Measurements from ENCODE around the gene CUX1.
"Not testable (repeated sequence)": the region's sequence is repeated elsewhere in the genome, so short reads cannot be mapped to it uniquely, and the experiment has no call there.

Gene CUX1

DNA sequence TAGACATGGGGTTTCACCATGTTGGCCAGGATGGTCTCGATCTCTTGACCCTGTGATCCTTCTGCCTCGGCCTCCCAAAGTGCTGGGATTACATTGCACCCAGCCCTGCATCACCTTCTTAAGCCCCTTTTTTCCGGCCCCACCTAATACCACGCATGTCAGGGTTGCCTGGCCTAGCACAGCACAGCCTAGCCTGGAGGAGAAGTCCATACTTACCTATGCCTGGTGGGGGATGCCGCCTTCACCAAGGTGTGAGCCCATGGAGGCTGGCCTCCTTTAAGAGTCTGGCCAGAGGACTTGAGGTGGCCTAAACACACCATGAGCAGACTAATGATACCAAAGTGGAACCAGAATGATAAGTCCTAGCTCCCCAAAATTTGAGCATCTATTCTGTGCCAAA, 22.0 kb upstream of the CUX1 start:
- DNase-seq, result no peak

DNA sequence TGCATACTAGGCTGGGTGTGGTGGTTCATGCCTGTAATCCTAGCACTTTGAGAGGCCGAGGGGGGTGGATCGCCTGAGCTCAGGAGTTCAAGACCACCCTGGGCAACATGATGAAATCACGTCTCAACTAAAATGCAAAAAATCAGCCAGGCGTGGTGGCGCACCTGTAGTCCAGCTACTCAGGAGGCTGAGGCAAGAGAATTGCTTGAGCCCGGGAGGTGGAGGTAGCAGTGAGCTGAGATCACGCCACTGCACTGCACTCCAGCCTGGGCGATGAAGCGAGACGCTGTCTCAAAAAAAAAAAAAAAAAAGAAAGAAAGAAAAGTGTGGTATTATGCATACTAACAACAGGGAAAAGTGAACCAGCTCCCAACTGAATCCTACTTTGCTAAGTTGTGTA, 19.3 kb upstream of the CUX1 start:
- DNase-seq, result not testable (repeated sequence)

DNA sequence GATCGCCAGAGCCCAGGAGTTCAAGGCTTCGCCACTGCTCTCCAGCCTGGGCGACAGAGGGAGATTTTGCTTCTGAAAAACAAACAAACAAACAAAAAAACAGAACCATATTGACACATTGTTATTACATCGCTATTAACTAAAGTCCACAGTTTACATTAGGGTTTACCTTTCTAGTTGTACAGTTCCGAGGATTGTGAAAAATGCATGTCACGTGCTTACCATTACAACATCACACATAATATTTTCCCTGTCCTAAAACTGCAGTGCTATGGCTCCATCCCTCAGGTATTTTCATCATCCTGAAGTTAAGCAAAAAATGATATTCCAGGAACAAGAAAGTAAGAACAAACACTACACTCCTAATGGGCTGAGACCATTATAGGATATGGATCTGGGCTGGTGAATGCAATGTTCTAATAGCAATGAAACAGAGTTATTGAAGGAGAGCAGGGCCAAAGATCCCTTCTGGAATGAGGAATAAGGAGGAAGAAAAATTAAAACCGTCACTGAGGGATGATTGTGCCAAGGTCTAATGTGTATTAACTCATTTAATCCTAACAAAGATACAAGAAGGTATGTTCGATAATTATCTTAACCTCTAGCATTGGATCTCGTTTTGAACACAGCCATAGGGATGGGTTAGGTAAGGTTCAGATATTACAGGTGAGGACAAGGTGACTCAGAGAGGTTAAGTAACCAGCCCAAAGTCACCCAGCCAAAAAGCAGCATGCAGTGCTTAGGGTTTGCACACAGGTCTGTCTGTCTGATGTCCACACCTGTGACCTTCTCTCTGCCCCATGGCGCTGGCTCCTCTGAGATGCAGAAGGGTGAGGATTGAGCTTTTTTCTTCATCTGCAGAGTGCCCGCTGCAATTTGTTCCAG, 14.0 kb upstream of the CUX1 start:
- DNase-seq, result peak; percentile 2

DNA sequence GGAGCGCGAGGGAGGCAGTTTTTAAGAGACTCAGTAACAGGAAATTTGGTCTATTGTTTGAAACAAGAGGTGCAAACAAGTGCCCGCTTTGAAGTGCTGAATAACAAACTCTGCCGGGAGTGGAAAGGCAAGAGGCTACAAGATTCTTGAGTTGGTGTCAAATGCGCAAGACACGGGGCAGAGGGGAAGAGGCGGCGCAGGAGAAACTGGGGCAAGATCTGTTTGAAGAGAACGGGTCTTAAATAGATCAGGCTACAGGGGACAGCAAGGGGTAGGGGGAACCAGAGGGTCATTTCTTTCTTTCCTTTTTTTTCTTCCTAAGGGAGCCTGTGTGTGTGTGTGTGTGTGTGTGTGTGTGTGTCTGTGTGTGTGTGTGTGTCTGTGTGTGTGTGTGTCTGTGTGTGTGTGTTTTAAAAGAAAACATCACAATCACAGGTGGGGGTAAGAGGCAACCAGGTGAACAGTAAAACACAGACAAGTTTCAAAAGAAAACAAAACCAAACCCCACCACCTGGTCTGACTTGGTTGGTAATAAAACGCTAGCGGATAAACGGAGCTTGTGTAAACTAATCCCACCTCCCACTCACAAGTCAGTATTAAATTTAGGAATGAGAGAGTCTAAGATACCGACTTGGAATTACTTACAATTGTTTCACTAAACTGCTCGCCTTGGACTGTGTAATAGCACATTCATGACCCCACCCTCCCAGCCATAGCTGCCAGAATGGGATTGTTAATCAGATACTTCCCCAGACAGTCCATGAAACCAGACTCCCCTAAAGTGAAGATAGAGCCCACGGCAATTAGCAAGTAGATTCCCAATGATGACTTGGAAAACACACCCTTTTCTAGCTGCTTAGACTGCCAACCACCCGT, 13.1 kb upstream of the CUX1 start:
- DNase-seq, result peak; percentile 49

DNA sequence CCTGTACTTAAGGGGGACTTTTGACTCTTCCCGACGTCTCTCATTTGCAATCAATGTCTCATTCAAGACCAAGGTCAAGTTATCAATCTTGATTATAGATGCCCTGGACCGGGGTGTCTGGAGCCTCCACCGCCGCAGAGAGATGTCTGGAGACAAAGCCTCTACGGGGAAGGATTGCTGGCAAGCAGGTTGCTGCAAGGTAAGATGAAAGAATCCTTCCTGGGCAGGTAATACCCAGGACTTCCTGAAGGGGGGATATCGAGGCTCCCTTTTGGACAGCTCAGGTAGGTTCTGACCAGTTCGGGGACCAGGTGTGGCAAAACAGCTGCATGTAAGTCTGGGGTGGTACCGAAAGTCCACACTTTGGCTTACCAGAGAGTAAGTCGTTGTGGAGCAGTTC, 12.5 kb upstream of the CUX1 start:
- peak; percentile 26 for DNase-seq

DNA sequence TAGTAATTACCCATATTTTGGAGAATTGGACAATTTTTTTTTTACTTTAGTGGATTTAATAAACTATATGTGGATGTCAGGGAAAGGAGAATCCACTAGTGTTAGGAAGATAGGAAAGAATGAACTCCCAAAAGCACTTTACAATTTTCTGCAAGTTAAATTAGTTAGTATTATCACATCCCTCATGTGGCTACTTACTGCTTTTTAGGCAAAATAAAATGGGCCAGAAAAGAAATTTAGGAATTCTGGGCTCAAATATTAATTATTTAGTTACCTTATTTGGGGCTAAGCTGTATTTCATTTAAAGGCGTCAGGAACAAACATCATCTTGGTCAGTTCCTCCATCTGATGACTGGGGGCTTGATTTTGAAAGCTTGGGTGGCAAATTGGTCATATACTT, 4.8 kb upstream of the CUX1 start:
- DNase-seq, result no peak

DNA sequence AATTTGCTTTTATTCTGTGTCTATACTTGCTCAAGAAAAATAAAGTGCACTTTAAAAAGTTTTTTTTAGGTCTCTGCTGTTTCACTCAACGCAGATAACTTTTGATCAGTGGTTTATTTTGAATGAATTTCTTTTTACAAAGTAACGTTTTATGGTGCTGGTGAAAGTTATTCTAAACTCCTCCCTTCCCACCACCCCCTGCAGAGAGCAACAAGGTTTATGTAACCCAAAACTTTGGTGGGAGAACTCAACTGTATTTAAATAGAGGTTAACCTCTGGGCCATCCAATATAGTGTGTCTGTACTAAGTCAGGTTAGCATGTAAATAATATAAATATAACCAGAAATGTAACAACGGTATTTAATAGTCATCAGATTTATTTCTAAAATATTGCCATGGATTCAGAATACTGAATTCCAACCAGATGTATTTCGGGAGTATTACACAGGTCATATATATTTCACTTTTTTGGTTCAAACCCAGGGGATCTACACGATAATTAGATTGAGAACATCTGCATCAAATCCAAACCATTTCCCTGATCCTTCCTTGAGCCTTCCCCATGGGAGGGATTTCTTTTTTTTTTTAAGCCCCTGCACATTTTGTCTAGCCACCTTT, 3.9 kb upstream of the CUX1 start:
- no peak for DNase-seq

DNA sequence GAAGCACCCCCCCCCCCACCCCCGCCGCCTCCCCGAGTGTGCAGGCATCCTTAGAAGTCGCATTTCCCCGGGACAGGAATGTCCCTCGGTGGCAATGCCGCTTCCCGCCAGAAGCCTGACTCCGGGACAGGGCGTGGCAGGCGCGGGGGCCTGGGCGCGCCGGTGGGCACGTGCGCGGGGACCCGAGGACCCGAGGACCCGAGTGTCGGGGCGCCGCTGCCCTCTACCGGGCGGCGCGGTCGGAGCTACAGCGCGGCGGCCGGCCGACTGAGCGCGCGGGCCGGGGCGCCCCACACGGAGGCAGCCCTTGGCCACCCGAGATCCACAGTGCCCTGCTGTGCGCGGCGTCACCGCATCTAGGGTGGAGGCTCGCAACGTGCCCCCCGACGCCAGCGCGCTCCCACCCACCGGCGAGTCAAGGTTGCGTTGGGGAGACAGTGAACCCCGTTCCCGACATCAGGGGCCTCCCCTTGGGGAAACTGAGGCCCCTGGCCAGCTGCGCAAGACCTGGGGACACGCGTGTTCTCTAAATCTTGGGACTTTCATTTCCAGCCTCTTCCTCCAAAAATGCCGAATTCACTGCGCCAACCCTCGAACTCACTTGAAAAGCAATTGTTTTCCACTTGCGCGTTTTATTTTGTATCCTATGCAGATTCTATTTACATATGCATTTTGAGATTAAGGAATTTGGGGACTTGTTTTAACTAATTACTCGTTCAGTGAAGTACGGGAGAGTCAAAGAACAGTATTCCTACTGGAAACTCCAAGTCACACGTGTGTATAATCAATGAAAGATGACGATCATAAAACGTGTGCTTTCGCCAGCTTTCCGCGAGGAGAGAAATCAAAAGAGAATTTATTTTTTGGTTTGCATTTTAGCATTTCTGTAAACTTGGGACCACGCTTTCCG, 3.1 kb upstream of the CUX1 start:
- peak; percentile 62 for DNase-seq

DNA sequence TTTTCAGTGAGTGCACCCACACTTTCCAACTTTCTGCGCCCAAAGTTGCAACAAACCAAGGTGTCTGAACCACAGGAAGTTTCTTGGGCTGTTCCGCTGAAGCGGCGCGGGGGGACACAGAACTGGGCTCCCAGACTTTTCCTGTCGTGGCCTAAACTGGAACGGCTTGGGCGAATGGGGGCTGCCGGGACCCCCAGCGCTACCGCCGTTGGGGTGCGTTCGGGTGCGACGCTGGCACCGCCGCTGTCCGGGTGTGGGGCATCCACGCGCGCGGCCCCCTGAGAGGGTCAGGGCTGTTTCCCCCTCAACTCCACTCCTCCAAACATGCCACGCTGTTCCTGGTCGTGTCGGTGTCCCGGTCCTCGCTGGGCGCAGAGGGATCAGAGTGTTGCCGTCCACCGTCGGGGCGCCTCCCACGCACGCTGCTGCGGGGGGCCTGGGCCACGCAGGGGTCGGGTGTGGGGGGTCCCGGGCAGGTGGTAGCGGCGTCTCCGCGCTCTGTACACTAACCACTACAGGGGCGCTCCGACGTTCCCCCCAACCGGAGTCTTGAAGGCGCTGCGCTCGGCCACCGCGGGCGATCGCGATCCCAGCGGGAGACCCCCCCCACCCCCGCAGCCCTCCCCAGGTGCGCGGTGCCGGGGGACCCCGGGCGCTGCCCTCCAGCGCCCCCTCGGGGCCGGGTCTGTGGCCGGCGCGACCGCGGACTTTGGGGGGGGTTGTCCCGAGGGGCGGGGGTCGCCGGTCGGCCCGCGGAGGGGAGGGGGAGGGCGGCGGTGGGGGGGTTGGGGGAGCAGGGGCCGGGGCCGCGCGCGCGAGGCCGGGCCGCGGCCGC, 2.2 kb upstream of the CUX1 start:
- peak; percentile 66 for DNase-seq

DNA sequence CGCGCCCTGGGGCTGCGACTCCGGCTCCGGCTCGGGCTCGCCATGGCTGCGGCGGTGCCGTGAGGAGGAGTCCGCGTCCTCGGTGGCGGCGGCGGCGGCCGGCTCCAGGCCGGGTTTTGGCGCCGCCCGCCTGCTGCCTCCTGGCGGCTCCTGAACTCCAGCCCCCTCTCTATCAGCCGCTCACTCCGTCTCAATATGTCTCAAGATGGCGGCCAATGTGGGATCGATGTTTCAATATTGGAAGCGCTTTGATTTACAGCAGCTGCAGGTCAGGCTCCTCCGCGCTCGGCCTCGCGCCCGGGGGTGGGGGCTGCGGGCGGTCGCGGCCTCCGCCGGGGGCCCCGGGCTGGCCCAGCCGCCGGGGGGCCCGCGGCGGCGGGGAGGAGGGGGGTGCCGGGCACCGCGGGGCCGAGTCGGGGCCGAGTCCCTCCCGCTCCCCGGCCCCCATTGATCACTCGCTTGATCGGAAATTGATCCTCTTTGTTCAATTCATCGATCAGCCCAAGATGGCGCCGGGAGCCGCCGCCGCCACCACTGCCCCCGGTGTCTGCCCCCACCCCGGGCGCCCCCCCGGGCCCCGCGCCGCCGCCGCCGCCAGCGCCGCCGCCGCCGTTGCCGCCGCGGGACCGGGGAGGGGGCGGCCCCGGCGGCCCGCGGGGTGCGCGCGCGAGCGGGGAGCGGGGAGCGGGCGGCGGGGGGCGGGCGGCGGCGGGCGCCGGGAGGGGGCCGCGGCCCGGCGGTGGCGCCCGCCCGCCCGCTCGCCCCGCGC, 1.4 kb upstream of the CUX1 start:
- peak; percentile 78 for DNase-seq

DNA sequence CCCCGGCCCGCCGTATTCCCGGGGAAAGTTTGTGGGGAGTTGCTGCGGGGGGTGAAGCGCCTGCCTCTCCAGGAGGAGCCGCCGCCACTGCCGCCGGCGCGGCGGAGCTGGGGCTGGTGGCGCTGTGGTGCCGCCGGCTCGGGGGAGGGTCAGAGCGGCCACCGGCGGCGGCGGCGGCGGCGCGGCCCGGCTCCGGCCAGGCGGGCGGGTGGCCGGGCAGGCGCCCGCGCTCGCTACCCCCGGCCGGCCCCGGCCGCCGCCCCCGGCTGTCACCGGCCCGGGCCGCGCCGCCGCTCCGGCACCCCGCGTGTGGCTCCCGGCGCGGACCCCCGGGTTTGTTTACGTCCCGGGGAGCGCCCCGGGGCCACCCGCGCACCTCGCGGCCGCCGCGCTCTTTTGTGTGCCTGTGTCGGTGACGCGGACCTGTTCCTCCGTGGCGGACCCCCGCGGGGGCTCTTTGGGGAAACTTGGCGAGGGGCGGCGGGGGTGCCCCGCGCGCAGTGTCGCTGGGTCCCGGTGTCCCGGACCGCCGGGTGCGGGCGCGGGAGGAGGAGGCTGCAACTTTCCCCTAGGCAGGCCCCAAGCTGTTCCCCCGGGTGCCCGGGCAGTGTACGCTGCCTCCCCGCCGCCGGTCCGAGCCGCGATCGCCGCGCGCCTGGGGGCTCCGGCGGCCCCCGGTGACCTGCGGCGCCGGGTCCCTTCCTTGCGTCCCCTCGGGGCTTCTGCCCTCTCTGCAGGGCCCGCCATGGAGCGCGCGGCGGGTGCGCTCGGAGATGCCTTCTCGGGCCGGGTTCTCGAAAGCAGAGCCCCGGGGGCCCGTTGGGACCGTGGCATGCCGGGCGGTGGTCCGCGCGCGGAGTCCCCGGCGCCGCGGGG, 593 bp upstream of the CUX1 start:
- DNase-seq, result peak; percentile 41

DNA sequence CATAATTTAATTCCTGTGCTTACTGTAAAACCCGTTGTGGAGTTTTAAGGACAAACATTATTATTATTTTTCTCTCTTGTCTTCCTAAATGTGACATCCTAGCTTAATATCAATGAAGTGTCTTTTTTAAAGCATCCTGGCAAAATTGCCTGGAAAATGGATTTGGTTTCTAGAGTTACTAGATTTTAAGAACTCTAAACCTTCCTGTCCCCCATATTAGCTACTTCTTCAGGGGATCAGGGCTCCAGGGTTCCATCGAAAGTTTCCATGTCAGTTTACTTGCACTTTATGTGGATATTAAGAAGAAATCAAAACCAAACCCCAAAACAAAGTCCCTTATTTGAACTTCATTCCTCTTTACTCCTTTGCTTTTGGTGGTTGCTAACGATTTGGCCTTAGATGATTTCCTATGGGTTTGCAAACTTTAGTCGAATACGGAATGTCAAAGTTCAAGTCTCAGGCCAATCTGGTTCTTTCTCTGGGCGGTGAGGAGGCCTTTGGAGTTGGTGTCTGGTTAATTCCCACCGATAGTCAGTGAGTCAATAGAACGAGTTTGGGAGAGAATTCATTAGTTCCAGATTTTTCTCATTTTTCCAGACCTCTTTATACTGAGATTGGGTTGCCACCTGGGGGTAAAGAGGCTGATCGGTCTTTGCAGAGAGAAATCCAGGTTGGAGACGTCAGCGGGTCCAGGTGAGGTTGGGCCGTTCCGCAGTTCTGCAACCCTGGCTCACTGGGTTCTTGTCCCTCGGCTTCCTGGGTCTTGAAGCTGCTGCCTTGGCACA, 1.1 kb downstream of the CUX1 start:
- no peak for DNase-seq

DNA sequence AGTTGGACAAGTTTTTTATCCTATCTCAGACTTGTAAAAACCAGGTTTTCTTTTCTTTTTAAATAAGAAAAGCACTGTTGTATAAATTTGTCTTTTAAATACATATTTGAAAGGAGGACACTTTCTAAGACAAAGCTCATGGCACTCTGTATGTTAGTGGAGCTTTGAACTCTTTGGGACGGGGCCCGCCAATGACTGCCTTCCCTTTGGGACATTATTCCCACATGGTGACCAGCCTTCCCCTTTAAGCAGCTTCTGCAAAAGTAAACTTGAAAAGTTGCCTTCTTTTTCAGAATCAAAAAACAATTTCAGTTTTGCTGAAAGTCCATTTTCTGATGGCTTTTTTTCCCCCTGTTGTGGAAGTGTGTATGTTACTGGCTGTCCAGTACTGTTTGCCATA, 1.8 kb downstream of the CUX1 start:
- no peak for DNase-seq

DNA sequence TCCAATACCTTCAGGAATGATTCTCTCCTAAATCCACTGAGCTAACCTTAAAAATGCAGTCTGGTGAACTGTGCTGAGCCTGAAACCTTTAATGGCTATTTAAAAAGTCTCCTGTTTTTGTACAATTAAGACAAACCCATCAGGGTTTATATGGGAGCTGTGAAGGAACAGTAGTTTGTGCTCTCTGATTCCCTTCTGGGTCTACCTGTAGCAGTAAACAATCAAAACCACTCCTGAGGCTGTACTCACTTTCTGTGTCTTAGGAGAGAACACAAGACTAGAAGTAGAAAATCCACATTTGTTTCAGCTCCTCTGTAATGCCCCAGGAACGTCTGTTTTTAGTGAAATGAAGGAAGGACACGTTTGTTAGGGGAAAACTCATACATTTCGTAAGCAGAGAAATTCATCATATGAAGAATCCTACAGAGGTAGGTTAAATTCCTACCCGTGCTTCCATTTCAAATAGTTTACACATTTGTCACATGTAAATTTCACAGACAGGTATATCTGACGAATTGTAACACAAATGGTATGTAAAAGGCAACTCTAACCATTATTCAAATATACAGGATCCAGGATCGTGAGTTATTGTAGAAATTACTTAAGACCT, 2.6 kb downstream of the CUX1 start:
- DNase-seq, result no peak

DNA sequence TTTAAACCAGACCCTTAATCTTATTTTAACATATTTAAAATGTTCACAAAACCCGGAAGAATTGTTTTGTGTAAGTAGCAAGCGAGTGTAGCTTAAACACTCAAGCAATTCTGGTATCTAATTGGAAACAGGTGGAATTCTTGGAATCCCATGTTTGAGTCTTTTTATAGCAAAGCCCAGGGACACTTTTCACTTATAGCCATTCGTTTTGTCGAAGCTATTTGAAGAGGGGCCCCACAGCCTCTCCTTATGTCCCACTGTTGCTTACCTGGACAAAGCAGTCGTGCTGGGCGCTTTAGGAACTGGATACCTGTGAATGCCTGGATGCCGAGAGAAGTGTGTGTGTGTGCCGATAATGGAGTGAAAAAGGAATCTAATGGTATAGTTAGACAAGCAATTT, 3.3 kb downstream of the CUX1 start:
- no peak for DNase-seq

DNA sequence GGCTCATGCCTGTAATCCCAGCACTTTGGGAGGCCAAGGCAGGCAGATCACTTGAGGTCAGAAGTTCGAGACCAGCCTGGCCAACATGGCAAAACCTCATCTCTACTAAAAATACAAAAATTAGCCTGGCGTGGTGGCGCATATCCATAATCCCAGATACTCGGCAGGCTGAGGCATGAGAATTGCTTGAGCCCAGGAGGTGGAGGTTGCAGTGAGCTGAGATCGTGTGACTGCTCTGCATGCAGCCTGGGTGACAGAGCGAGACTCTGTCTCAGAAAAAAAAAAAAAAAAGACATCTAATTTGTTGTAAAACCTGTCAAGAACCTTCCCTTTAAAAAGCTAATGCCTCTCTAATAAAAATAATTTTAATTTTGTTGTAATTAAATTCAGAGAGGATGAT, 5.2 kb downstream of the CUX1 start:
- not testable (repeated sequence) for DNase-seq

DNA sequence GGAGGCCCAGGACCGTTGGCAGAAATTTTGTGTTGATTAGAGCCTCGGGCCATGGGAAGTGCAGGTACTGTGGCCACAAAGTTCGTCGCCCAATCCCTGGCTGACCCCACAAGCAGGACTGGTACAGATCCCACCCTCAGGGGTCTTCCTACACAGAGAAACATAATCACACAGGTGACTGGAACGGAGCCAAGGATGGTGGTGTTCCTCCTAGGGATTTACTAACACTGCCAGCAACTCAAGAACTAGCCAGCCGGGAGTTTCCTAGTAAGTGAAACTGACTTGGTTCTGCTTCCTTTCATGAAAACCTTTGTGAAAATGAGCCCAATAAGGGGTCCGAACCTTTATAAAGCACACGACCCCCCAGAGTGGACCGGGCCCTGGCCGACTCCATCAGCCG, 5.7 kb downstream of the CUX1 start:
- DNase-seq, result no peak

DNA sequence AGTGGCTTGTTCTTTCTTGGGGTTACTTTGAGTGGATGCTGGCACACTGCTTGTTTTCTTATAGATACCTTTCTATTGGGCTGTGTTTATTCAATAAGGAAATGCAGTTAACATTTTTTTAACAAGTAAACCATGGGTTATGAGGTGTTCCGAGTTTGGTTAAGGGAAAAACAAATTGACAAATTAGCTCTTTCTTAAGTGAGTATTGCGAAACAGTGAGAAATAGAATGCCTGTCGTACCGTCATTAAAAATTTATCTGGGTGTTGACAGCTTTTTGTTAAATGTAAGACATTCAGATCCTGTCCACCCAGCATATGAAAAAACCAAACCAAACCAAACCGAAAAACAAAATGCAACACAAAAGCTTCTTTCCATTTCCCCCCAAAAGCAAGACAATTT, 6.2 kb downstream of the CUX1 start:
- DNase-seq, result no peak
